Raji (cell line): ENCODE results near the gene HAT1.

Source experiments
- POLR2A ChIP-seq: IDR thresholded peaks from 2 replicates; pipeline ENCODE4 v1.6.1; 2011; ENCODE audit warnings: low read depth, low read length, control low read depth; ENCODE audit not compliant: insufficient read depth

HAT1 gene, protein sequence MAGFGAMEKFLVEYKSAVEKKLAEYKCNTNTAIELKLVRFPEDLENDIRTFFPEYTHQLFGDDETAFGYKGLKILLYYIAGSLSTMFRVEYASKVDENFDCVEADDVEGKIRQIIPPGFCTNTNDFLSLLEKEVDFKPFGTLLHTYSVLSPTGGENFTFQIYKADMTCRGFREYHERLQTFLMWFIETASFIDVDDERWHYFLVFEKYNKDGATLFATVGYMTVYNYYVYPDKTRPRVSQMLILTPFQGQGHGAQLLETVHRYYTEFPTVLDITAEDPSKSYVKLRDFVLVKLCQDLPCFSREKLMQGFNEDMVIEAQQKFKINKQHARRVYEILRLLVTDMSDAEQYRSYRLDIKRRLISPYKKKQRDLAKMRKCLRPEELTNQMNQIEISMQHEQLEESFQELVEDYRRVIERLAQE

DNA sequence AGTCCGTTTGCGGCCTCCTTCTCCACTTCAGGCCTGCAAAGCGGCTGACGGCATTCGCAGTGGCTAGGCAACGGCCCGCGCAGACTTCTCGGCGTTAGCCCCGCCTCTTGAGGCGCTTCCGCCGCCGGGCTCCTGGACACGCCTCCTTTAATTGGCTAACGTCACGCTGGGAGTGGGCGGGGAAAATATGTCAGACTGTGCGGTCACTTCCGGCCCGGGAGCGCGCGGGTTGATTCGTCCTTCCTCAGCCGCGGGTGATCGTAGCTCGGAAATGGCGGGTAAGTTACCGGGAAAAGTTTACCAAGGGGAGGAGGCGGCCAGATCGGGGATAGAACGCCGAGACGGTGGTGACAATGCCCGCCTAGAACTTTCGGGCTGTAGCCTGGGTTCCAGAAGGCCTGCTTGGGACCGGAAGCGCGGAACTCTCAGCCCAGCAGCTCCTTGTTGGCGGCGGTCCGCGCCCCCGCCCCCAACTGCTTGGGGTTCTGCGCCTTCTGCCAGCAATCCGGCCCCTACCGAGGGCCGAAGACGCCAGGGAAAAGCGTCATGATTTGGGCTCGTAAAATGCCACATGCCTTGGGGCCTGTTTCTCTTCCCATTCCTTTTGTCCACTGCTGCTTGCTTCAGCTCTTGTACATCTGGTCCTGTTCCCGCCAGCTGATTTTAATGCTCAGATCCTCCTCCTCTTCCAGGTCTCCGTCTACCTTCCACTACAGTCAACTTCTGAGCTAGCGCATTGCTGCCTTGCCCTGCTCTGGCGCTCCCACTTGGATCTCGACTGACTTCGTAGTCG, at the start of gene HAT1:
Gene HAT1, plus strand, starts transcription at position 232 of the 793 bp plus-strand sequence. Its CDS starts 40 bp downstream, at position 272.
- TF ChIP-seq POLR2A, result peak; percentile 89

DNA sequence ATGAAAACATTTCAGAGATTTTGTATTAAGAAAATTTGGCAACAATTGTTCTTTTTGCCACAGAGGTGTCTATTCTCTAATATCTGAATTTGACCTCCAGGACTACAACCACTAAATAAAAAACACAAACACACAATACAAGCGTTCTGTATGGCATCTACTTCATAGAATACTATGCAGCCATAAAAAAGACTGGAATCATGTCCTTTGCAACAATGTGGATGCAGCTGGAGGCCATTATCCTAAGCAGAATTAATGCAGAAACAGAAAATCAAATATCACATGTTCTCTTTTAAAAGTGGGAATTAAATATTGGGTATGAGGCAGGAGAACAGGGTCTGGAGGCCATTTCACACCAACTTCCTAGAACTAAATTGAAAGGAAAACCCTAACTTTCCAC, 47.7 kb upstream of the HAT1 start:
- no peak for TF ChIP-seq POLR2A

DNA sequence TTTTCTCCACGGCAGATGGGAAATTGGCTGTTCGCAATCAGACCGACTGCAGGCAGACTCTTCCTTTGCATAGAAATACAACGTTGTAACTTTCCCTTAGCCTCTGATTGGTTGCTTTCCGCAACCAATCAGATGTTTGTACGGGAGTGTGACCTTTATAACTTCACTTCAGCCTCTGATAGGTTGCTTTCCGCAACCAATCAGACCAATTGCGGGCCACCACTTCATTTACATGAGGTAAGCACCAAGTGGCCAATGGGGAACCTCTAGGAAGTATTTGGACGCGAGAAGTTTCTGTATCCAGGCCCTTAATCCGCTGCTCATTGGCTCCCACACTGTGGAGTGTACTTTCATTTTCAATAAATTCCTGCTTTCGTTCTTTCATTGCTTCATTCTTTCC, 47.3 kb upstream of the HAT1 start:
- TF ChIP-seq POLR2A, result no peak

DNA sequence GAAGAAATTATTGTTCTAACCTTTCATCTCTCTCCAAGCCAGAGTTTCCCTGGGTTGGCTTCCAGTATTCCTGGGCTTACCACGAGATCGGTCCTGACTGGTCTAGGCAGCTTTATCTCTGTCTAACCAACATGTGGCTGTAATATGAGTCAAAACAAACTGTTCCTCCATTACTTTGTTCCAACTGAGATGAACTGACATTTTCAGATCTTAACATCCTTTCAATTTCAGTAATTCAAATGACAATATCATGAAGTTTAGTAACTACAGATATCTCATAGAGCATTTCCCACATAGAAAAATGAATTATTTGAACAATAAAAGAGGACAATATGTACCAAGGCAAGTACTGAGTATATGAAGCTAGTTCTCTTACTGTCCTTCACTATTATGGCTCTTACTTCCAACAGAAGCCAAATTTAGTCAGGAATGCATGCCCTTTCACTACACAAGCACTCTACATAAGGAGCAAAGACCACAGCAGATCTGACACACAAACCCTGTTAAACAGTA, 43.7 kb upstream of the HAT1 start:
- no peak for TF ChIP-seq POLR2A

DNA sequence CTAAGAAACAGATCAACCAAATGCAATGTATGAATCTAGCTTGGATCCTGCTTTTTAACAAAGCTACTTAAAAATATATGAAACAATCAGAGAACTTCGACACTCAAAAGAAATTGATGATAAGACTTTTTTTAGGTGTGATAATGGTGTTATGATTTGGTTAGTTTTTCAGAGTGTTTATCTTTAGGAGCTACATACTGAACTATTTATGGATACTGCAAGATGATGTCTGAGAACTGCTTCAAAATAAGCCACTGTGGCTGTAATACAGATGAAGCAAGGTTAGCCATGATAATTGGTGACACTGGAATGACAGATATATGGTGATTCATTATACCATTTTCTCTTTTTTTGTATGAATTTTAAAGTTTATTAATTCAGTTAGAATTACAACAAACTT, 42.4 kb upstream of the HAT1 start:
- no peak for TF ChIP-seq POLR2A

DNA sequence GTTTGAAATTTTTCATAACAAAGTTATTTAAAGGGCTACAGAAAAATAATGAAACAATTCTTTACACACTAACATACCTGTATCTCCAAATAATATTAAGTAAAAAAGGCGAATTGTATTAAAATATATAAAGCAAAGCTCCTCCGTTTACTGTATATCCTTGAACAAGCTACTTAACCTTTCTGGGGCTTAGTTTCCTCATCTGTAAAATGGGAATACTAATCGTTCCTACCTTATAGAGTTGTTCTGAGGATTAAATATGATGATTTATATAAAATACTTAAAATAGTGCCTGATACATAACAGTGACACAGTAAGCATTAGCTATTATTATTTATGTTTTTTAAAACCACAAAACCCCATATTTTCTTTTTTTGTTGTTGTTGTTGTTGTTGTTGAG, 41.5 kb upstream of the HAT1 start:
- no peak for TF ChIP-seq POLR2A

DNA sequence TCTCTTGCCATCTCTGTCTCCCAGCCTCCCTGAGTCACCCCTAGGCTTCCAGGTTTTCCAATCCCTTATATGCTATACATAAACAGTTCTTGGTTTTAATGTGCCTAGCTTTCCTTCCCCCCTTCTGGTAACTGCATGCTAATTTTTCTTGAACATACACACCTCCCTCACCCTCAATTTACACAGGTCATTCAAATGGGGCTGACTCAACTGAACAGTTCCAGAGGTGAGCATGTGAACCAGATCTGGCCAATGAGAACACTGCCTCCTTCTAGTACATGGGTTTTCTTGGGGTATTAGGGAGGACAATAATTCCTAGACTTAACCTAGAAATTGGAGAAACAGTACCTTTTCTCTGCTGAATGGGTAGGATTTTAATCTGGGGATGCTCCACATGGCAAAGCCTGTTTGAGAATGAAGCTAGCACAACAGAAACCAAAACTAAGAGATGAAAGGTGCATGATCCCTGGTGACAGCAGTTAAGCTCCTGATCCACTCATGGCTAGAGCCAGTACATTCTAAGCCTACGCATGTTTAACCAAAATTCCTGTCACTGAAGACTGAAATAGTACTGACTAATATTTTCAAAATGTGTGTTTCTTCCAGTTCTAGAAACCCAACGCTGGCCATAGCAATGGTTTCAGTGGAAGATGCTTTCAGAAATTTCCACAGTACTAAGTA, 40.0 kb upstream of the HAT1 start:
- no peak for TF ChIP-seq POLR2A

DNA sequence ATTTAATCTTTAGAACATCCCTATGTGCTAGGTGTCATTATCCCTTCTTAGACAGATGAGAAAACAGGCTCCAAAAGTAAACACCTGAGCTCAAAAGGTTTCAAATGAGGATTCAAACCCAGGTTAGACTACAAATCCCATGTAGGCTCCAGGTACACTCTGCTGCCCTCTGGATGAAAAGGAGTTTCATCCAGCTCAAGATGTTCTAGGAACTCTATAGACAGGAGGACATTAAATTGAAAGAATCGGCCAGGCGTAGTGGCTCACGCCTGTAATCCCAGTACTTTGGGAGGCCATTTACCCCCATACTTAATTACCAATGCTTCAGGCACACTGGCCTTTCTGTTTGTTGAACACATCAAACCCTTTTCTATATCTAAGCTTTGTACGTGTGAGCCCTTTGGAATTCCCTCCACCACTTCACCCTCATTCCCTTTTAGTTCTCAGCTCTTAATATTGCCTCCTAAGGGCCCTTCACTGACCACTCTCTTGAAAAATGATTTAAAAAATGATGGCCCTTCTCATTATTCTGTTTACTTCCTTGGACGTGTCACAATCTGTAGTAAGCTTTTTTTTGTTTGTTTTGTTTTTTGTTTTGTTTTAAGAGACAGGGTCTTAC, 38.9 kb upstream of the HAT1 start:
- TF ChIP-seq POLR2A, result no peak

DNA sequence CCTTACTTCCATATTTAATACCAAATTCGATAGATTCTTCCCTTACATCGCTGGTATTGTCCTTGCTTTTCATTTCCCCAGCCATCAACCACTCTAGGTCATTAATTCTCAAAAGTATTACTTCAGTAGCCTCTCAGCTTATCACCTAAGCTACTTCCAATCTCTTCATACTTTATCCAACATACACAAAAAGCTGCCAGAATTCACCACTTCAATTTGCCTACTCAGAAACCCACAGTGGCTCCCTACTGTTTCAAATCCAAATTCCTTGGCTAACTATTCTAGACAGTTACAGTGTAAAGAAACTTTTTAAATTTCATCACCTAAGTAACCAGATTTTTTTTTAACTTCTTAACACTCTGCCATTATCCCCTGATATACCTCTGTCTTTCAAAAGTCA, 32.9 kb upstream of the HAT1 start:
- TF ChIP-seq POLR2A, result no peak

DNA sequence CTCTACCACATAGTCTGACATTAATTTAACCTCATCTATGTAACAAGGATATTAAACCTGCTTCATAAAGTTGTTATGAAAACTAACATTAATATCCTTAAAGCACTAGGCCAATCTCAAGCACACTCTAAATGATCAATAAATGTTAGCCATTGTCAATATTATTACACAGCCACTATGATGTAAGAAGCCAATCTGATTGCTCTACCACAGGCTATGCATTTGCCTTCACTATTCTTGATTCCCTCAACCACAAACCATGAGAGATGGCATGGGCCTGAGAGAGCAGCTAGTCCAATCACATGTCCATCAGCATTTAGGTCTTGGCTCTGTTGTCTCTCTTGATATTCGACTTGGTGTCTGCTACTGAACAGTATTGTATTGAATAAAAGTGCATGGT, 32.5 kb upstream of the HAT1 start:
- no peak for TF ChIP-seq POLR2A

DNA sequence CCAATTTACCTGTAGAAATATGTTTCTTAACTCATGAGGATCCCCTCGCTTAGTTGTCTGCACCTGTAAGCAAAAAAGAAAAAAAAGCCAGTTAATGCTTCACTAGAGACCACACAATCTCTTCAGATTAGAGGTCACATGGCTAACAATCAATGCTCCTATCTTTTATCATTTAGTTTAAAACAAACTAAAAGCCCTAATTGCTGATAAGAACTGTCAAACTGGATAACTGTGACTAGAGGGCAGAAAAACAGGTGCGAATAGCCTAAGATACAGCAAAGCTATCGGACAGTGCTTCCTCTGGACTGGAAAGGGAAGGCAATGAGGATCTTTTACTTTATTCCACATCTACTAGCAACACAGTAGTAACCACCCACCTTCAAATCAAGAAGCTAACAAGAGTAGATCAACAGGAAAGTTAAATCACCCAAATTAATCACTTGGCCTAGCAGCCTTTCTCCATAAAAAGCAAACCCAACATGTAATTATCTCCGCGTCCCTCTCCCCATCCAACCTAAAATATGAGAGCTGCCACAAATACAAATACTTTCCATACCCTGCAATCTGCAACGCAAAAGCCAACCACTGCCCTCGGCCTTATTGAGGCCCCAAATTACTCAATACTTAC, 29.0 kb upstream of the HAT1 start:
- no peak for TF ChIP-seq POLR2A

DNA sequence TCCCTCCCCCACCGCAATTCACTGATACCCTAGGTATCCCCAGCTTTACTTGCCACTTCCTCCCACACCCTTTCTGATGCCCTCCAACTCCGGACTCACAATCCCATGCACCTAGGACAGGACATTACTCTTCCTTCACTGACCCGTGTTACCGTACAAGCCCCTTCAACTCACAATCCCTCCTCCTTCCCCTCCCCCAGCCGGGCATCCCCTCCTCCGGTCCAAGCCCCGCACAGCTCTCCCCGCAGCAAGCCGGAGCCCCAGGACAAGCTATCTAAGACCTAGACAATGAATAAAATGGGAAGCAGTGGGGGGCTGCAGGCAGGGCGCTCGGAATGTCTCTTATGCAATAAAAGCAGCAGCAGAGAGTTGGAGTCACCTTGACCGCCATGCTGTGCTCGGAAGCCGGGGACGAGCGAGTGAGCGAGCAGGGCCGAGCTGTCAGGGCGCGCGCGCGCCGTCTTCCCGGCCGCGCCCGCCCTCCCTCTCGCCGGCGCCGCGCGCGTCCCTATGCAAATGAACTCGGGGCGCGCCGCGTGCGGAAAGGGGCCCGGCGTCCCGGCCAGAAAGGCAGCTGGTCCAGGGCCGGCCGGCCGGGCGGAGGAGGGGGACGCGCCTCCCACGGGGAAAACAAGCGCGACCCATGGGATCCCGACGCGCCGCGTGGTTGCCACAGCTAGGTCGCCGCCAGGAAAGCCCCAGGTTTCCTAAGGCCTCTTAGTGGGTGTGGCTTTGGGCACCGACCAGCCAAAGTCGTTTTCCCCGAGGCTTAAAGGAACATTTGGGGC, 28.2 kb upstream of the HAT1 start, which contains the start of gene SLC25A12:
Gene SLC25A12, minus strand, starts transcription at position 421 of the 788 bp plus-strand sequence. Its CDS starts 30 bp downstream, at position 391.
- TF ChIP-seq POLR2A, result peak; percentile 92

DNA sequence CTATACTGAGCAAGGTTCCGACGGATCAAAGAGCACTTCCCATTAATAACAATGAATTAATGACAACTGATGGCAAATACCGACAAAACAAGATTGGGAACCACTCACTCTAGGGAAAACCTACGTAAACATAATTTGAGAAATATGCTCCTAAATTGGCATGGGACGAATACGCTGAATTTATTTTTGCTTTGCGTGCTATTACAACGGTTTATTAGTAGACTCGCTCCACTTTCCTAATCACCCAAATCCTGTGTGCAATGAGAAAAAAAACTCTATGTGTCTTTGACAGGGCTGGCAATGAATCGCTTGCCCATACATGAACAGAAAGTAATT, 27.7 kb upstream of the HAT1 start:
- no peak for TF ChIP-seq POLR2A

DNA sequence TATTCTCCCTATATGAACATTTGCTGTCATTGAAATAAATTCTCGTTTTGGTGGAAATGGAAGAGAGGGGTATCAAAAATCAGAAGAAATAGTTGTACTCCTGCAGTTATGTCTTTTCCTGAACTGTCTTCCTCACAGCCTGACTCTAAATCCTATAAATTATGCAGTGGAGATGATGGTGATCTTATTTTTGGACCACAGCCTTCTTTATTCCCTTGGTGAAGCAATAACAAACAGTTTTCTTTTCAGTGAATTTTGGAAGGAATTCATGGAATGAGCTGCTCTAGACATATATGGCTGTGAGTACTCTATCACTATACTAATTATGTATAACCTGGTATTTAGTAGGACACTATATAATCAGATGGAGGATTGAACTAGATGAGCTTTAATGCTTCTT, 26.5 kb upstream of the HAT1 start:
- no peak for TF ChIP-seq POLR2A

DNA sequence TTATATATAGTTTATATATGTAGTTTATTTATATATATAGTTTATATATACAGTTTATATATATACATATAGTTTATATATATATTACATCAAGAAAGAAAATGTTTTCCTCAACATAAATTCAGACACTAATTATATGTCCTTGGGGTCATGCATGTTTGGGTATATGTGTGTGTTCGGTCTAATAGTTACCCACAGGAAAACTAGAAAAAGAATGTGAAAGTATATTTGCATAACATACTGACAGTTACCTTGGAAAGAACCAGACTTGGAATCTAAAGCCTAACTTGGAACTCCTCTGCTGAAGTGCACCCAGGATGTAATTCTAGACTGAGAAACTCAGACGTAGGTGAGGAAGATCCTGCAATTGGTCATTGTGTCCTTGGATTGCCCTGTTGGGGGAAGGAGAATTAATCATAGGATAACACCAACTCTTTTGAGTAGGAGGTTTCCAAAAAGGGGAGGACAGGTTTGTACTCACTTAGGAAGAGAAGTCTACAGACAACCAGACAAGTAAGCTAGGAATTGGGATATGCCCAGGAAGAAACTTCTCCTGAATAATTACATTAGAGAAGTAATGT, 19.3 kb upstream of the HAT1 start:
- no peak for TF ChIP-seq POLR2A
